Gastroesophageal sphincter (tissue), 4 donors: ENCODE results near the gene GNG2. TPM values are rescaled to one million over a fixed set of nuclear protein-coding genes. Genes with fewer than 3 reads are reported as not detected.

Experiments
- ATAC-seq: fragments of 150-250 bp; one replicate; pipeline ENCODE4 v1.9.1; 2016; ENCODE audit warnings: mild to moderate bottlenecking, moderate library complexity
- H3K27ac ChIP-seq, 4 donors: fragments of 200-600 bp; sonication (generic) in 3 of 4; 1 replicate in 3 of 4; 2 replicates in 1 of 4; pipeline ENCODE4 v1.5.1; 2016 to 2019
- H3K27me3 ChIP-seq: fragments of 200-600 bp; sonication (generic); one replicate; pipeline ENCODE4 v1.5.1; 2019
- H3K36me3 ChIP-seq, 2 donors: fragments of 200-600 bp; sonication (generic); one replicate each; pipeline ENCODE4 v1.5.1; 2019; ENCODE audit warnings: control low read depth in 1 of 2
- H3K4me1 ChIP-seq, 3 donors: fragments of 200-600 bp; sonication (generic); 1 replicate in 2 of 3; 2 replicates in 1 of 3; pipeline ENCODE4 v1.5.1; 2016 to 2019; ENCODE audit warnings: control low read depth in 2 of 3
- H3K4me3 ChIP-seq, 2 donors: fragments of 200-600 bp; sonication (generic); one replicate each; pipeline ENCODE4 v1.5.1; 2019; ENCODE audit warnings: mild to moderate bottlenecking in 1 of 2, moderate library complexity in 1 of 2
- H3K9me3 ChIP-seq, 3 donors: fragments of 200-600 bp; sonication (generic); one replicate each; pipeline ENCODE4 v1.5.1; 2017 to 2019; ENCODE audit warnings: control low read depth in 2 of 3
- CTCF ChIP-seq, 4 experiments: fragments of 200-600 bp in 2 of 4; fragments of 450-650 bp in 2 of 4; sonication (generic) in 1 of 4; IDR thresholded peaks; one replicate each; pipeline ENCODE4 v1.5.1; 2017 to 2019; ENCODE audit warnings: antibody characterized with exemption in 4 of 4, mild to moderate bottlenecking in 2 of 4, moderate library complexity in 2 of 4
- EP300 ChIP-seq: sonication (generic); formaldehyde crosslinking; IDR thresholded peaks from one replicate; pipeline ENCODE4 v1.6.1; 2017; ENCODE audit warnings: antibody characterized with exemption, mild to moderate bottlenecking
- POLR2A ChIP-seq, 2 donors: fragments of 450-650 bp; IDR thresholded peaks; one replicate each; pipeline ENCODE4 v1.6.1; 2017; ENCODE audit warnings: antibody characterized with exemption in 2 of 2, mild to moderate bottlenecking in 2 of 2, moderate library complexity in 1 of 2
- POLR2AphosphoS5 ChIP-seq: sonication (generic); formaldehyde crosslinking; IDR thresholded peaks from one replicate; pipeline ENCODE4 v1.6.1; 2017; ENCODE audit warnings: antibody characterized with exemption
- WGBS, 2 donors: methylation state at CpG; one replicate each; pipeline ENCODE4 v1.1.5; 2018; ENCODE audit warnings: low coverage in 1 of 2; 5-methylcytosine and 5-hydroxymethylcytosine counted together
- total RNA-seq, 4 donors: library from RNA; depleted of rRNA; stranded (reverse); fragments of >200 nt; gene quantifications; one replicate each; pipeline ENCODE4 v1.1.0, GENCODE V29; 2016

Gene GNG2
- total RNA-seq, 4 donors from 2014 or later = 15.7 to 21.2 (median 17.8) TPM

GRCh38 chr14:51924600-51924999 lies 64.2 kb downstream of the GNG2 start:
- H3K36me3 ChIP-seq = no peaks in the 10 kb centered on the region
- H3K27ac ChIP-seq = no peak overlapping the region
- no peaks in the 10 kb centered on the region for H3K9me3 ChIP-seq
- 73 to 90% methylated on average over 4 of the region's 4 CpGs for WGBS, 2 donors
- peaks cover 0 to 9% (median 0%) of the 10 kb centered on the region in 3 donors for H3K4me1 ChIP-seq
- ATAC-seq = no peak
- TF ChIP-seq POLR2AphosphoS5 (no peak), CTCF (IDR thresholded peaks at IDR 0.05) (no peak)
- H3K4me3 ChIP-seq = no peak overlapping the region
- H3K27me3 ChIP-seq = no peaks in the 10 kb centered on the region

GRCh38 chr14:51925980-51926379 lies 65.6 kb downstream of the GNG2 start:
- Histone ChIP-seq H3K9me3 (no peaks in the 10 kb centered on the region), H3K27ac (no peak overlapping the region), H3K27me3 (no peaks in the 10 kb centered on the region), H3K36me3 (no peaks in the 10 kb centered on the region), H3K4me3 (no peak overlapping the region), H3K4me1 (peaks cover 0 to 9% (median 0%) of the 10 kb centered on the region in 3 donors)
- TF ChIP-seq POLR2A (IDR thresholded peaks at IDR 0.05) (no peak), EP300 (no peak), POLR2AphosphoS5 (no peak), CTCF (IDR thresholded peaks at IDR 0.05) (no peak)
- 77 to 81% methylated on average over 2 of the region's 2 CpGs for WGBS, 2 donors
- no peak for ATAC-seq

- no peak overlapping the region for H3K27ac ChIP-seq
- H3K9me3 ChIP-seq = no peaks in the 10 kb centered on the region
- no peaks in the 10 kb centered on the region for H3K36me3 ChIP-seq
- WGBS, 2 donors = 86 to 97% methylated on average over 3 to 6 of the region's 7 CpGs
- H3K4me1 ChIP-seq = peaks cover 0 to 9% (median 0%) of the 10 kb centered on the region in 3 donors
- H3K27me3 ChIP-seq = no peaks in the 10 kb centered on the region
- ATAC-seq = no peak
- TF ChIP-seq POLR2AphosphoS5 (no peak), CTCF (IDR thresholded peaks at IDR 0.05) (no peak), POLR2A (IDR thresholded peaks at IDR 0.05) (no peak), EP300 (no peak)
- no peak overlapping the region for H3K4me3 ChIP-seq
These were observed 66.0 kb downstream of the GNG2 start for GRCh38 chr14:51926449-51926848.

- H3K27ac ChIP-seq = no peak overlapping the region
- no peaks in the 10 kb centered on the region for H3K4me1 ChIP-seq
- H3K9me3 ChIP-seq = no peaks in the 10 kb centered on the region
- no peaks in the 10 kb centered on the region for H3K36me3 ChIP-seq
- H3K4me3 ChIP-seq = no peak overlapping the region
- H3K27me3 ChIP-seq = no peaks in the 10 kb centered on the region
- WGBS, 2 donors = 86 to 87% methylated on average over 8 to 10 of the region's 10 CpGs
- ATAC-seq = no peak
- TF ChIP-seq POLR2A (IDR thresholded peaks at IDR 0.05) = no peak
- TF ChIP-seq CTCF (IDR thresholded peaks at IDR 0.05) = no peak
- TF ChIP-seq POLR2AphosphoS5 = no peak
- no peak for TF ChIP-seq EP300
These were observed 68.2 kb downstream of the GNG2 start for GRCh38 chr14:51928568-51928967.

GRCh38 chr14:51929166-51929565 lies 68.8 kb downstream of the GNG2 start:
- H3K27ac ChIP-seq = no peak overlapping the region
- H3K27me3 ChIP-seq = no peaks in the 10 kb centered on the region
- TF ChIP-seq CTCF (IDR thresholded peaks at IDR 0.05) = no peak
- no peak for TF ChIP-seq EP300
- TF ChIP-seq POLR2AphosphoS5 = no peak
- TF ChIP-seq POLR2A (IDR thresholded peaks at IDR 0.05) = no peak
- no peak overlapping the region for H3K4me3 ChIP-seq
- H3K9me3 ChIP-seq = no peaks in the 10 kb centered on the region
- no peaks in the 10 kb centered on the region for H3K4me1 ChIP-seq
- no peaks in the 10 kb centered on the region for H3K36me3 ChIP-seq
- WGBS, 2 donors = 48 to 50% methylated on average over 1 to 4 of the region's 4 CpGs
- no peak for ATAC-seq
